Measurements from ENCODE around the gene KCNH1.

- TF ChIP-seq CTCF (conservative IDR thresholded peaks at IDR 0.05; ENCODE audit: low read depth in 2 of 2), result no peak
- TF ChIP-seq EZH2 (IDR thresholded peaks at IDR 0.05; ENCODE audit: low read depth, unreplicated experiment), result no peak
- TF ChIP-seq POLR2AphosphoS5 (IDR thresholded peaks at IDR 0.05; ENCODE audit: low read depth), result no peak
- TF ChIP-seq, protein P1, sequence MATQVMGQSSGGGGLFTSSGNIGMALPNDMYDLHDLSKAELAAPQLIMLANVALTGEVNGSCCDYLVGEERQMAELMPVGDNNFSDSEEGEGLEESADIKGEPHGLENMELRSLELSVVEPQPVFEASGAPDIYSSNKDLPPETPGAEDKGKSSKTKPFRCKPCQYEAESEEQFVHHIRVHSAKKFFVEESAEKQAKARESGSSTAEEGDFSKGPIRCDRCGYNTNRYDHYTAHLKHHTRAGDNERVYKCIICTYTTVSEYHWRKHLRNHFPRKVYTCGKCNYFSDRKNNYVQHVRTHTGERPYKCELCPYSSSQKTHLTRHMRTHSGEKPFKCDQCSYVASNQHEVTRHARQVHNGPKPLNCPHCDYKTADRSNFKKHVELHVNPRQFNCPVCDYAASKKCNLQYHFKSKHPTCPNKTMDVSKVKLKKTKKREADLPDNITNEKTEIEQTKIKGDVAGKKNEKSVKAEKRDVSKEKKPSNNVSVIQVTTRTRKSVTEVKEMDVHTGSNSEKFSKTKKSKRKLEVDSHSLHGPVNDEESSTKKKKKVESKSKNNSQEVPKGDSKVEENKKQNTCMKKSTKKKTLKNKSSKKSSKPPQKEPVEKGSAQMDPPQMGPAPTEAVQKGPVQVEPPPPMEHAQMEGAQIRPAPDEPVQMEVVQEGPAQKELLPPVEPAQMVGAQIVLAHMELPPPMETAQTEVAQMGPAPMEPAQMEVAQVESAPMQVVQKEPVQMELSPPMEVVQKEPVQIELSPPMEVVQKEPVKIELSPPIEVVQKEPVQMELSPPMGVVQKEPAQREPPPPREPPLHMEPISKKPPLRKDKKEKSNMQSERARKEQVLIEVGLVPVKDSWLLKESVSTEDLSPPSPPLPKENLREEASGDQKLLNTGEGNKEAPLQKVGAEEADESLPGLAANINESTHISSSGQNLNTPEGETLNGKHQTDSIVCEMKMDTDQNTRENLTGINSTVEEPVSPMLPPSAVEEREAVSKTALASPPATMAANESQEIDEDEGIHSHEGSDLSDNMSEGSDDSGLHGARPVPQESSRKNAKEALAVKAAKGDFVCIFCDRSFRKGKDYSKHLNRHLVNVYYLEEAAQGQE (IDR thresholded peaks at IDR 0.05; ENCODE audit: unreplicated experiment), result no peak
- no peak for TF ChIP-seq EZH2phosphoT487 (IDR thresholded peaks at IDR 0.05; ENCODE audit: unreplicated experiment)
- TF ChIP-seq CREB1 (CRISPR knock-in tag; IDR thresholded peaks at IDR 0.05; ENCODE audit: low read depth), result no peak
- TF ChIP-seq NANOG (IDR thresholded peaks at IDR 0.05; ENCODE audit: borderline replicate concordance), result no peak
- no peak for TF ChIP-seq ZNF331 (CRISPR knock-in tag; IDR thresholded peaks at IDR 0.05; ENCODE audit: low read depth)
- no peak for TF ChIP-seq STAT1 (IDR thresholded peaks at IDR 0.05; ENCODE audit: unreplicated experiment)
- no peak for TF ChIP-seq ETS1 (IDR thresholded peaks at IDR 0.05)
- TF ChIP-seq ZNF462 (CRISPR knock-in tag; IDR thresholded peaks at IDR 0.05), result no peak
- TF ChIP-seq JUNB (IDR thresholded peaks at IDR 0.05; ENCODE audit: unreplicated experiment), result no peak
Observed at GRCh38 chr1:211118407-211119102, 15.4 kb downstream of the KCNH1 start.

Data from GM23338 (cell line).